ENCODE data around the gene ANKRD18A. TPM values are rescaled to one million over a fixed set of nuclear protein-coding genes. Genes with fewer than 3 reads are reported as not detected.

Gene ANKRD18A
- total and polyA plus RNA-seq, 2 of the 13 experiments (the other 11 are each of a cell fraction or from before 2014, with no cell fraction given): 5.9 to 7.6 TPM

- TF ChIP-seq SAFB2 (CRISPR knock-in tag; IDR thresholded peaks at IDR 0.05; ENCODE audit: borderline replicate concordance, low read depth): 0 out of 2 replicates have a peak, but pooled peaks have one; percentile 32
- peak; percentile 96 for TF ChIP-seq ETV5 (CRISPR knock-in tag; IDR thresholded peaks at IDR 0.05; ENCODE audit: borderline replicate concordance)
- TF ChIP-seq SCMH1 (CRISPR knock-in tag; IDR thresholded peaks at IDR 0.05; ENCODE audit: borderline replicate concordance): no peak
- TF ChIP-seq MEIS1 (CRISPR knock-in tag; IDR thresholded peaks at IDR 0.05; ENCODE audit: borderline replicate concordance): peak; percentile 85; the same call in 1 of the 2 replicates
- TF ChIP-seq NR2C2 (CRISPR knock-in tag; IDR thresholded peaks at IDR 0.05; ENCODE audit: borderline replicate concordance): no peak; the same call in 1 of the 2 replicates
- TF ChIP-seq NCOA2 (CRISPR knock-in tag; IDR thresholded peaks at IDR 0.05): no peak; the same call in 1 of the 2 replicates
- TF ChIP-seq ZBTB21 (CRISPR knock-in tag; IDR thresholded peaks at IDR 0.05): no peak
- peak; percentile 54; the same call in 1 of the 2 replicates for TF ChIP-seq BRF2 (CRISPR knock-in tag; IDR thresholded peaks at IDR 0.05)
- no peak for TF ChIP-seq PLSCR1 (CRISPR knock-in tag; IDR thresholded peaks at IDR 0.05; ENCODE audit: borderline replicate concordance)
- TF ChIP-seq THAP9 (CRISPR knock-in tag; IDR thresholded peaks at IDR 0.05; ENCODE audit: borderline replicate concordance): peak; percentile 80
- no peak for TF ChIP-seq ZBTB44 (CRISPR knock-in tag; IDR thresholded peaks at IDR 0.05)
- no peak for TF ChIP-seq ATF3 (CRISPR knock-in tag; IDR thresholded peaks at IDR 0.05)
- 0 out of 2 replicates have a peak, but pooled peaks have one; percentile 15 for TF ChIP-seq ZNF646 (CRISPR knock-in tag; IDR thresholded peaks at IDR 0.05)
Measured at GRCh38 chr9:38620483-38621433, at the start of gene ANKRD18A (continued).
